Ovary (tissue), 3 donors: ENCODE data around the gene ATG3.

Experiments
- CTCF ChIP-seq, 3 donors: fragments of 450-650 bp in 2 of 3; fragments of 200-600 bp in 1 of 3; IDR thresholded peaks; one replicate each; pipeline versions ENCODE4 v1.5.1 to v1.8.0; 2016 to 2022; ENCODE audit warnings: antibody characterized with exemption in 3 of 3, mild to moderate bottlenecking in 1 of 3
- POLR2A ChIP-seq: fragments of 450-650 bp; IDR thresholded peaks from one replicate; pipeline ENCODE4 v1.6.1; 2017; ENCODE audit warnings: antibody characterized with exemption, mild to moderate bottlenecking, moderate library complexity
- donor health status: DM: no; HTN: no; CAD: no.

- no peak for TF ChIP-seq CTCF (IDR thresholded peaks at IDR 0.05)
- no peak for TF ChIP-seq POLR2A
These were observed 61.1 kb downstream of the ATG3 start for GRCh38 chr3:112500621-112501020.
